GM12801 (cell line): Measurements from ENCODE around the gene CDH22.

Experiments used
- CTCF ChIP-seq: IDR thresholded peaks from one replicate; pipeline ENCODE4 v1.5.1; 2011; ENCODE audit warnings: control low read depth; ENCODE audit not compliant: insufficient read length; ENCODE audit errors: extremely low read depth

The CDH22 gene

GRCh38 chr20:46302106-46302505 is 6.2 kb downstream of the CDH22 start:
- no peak for TF ChIP-seq CTCF

GRCh38 chr20:46300281-46300680 is 8.0 kb downstream of the CDH22 start:
- no peak for TF ChIP-seq CTCF

- TF ChIP-seq CTCF = no peak
Measured at GRCh38 chr20:46299078-46299477, 9.2 kb downstream of the CDH22 start.

GRCh38 chr20:46298374-46298773 is 9.9 kb downstream of the CDH22 start:
- TF ChIP-seq CTCF = no peak

GRCh38 chr20:46296526-46297250 is 11.6 kb downstream of the CDH22 start:
- no peak for TF ChIP-seq CTCF

- no peak for TF ChIP-seq CTCF
Measured at GRCh38 chr20:46293084-46293483, 15.2 kb downstream of the CDH22 start.

GRCh38 chr20:46291401-46291800 is 16.9 kb downstream of the CDH22 start:
- no peak for TF ChIP-seq CTCF
